ENCODE data around the gene FNDC10.
A peak's percentile ranks its signal among the peaks of the same experiment; 100 is the strongest.
"Not testable (repeated sequence)": the region's sequence is repeated elsewhere in the genome, so short reads cannot be mapped to it uniquely, and the experiment has no call there.

The FNDC10 gene

DNA sequence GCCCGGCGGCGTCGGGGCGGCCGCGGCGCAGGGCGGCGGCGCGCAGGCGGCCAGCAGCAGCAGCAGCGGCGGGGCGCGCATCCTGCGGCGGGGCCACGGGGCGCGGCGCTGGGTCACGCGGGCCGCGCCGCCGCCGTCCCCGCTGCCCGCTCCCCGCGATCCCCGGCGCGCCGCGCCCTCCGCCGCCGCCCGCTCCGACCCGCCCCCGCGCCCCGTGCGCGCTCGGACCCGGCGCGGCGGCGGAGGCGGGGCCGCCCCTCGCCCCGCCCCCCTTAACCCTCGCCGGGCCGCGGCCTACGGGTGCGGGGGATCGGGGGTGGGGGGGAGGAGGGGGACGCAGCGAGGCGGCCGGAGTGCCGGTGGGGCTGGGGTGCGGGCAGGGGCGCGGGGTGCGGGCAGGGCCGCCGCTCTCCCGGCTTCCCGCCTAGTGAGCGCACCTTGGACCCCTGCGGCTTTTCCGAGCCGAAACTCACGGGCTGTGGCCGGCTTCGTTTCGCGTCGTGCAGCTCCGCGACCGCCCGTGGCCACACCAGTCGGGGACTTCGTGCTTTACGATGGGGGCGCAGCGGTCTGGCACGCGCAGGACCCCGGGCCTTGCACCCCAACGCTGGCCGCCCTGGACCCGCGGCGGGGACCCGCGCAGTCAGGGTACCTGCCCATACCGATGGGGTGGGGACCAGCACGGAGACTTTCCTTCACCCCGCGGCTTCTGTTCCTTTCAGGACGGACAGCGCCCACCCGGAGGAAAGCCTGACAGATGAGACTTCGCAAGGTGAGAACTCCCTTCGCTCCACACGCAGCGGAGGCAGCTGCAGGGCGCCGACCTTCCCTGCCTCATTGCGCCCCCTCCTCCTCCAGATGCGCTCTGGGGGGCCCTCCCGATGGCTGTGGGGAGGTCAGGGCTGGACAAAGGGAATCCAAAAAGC is at the start of gene FNDC10:
TSS of gene FNDC10 (minus strand) at position 201 of the 926 bp plus-strand sequence. CDS start at position 81, 120 bp downstream.
- no peak for DNase-seq (ENCODE audit: low spot score)

DNA sequence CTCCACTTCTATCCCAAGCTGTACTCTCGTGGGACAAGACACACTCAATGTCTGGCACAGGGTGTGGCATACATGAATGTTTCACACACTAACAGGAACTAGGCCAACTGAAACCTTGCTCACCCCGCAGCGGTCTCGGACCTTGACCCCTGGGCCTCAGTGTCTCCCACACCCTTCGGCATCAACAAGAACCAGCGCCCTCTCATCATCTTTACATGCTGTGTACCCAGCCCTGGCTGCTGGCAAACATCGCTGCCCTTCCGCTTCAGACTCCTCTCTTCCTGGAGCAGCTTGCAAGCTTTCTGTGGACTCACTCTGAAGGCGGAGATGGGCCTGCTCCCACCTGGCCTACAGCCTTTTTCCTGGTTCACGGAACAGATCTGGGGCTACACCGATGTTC is 48.3 kb upstream of the FNDC10 start:
- DNase-seq (ENCODE audit: low spot score) = not testable (repeated sequence)

DNA sequence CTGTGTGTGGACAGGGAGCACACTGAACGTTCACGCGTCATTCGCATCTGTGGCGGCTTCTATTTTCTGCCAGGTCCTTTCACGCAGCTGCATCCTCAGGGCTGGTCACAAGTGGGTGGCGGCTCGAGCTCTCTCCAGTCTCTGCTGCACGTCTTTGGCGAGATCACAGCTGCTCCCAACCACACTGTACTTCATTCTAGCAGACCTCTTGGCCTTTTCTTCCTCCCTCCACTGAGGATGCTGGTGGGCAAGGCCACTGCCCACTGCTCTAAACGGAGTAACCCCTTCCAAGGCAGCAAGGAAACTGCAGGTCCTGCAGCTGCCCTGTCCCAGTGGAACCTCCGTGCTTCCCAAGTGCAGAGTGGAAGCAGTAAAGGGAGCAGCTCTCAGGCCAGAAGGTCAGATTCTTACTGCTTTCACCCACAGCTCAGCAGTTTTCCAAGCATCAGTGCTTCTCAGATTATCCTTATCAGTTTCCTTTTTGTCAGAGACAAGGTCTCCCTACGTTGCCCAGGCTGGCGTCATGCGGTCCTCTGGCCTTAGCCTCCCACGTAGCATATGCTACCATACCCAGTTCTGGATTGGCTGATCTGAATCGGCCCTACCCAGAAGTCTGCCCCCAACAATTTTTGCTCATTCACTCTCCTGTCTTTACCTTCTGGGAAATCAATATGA is 47.8 kb upstream of the FNDC10 start:
- not testable (repeated sequence) for DNase-seq (ENCODE audit: low spot score)

DNA sequence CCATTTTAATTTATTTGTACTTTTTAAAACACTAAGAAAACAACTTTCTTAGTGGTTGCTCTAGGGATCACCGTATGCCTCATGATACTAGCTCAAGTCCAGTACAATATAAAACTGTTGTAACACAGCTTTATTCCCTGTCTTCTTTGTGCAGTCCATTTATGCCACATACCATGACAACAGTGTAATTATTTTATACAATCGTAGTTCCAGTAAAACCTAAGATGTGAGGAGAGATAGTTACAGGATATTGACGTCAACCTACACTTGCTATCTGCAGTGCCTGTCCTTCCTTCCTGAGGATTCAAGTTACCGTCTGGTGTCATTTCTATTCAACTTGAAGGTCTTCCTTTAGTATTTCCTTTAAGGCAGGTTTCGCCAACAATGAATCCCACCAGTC is 46.4 kb upstream of the FNDC10 start:
- not testable (repeated sequence) for DNase-seq (ENCODE audit: low spot score)

- DNase-seq (ENCODE audit: low spot score) = not testable (repeated sequence)
Observed at GRCh38 chr1:1640711-1641461, 41.0 kb upstream of the FNDC10 start.

- DNase-seq (ENCODE audit: low spot score) = not testable (repeated sequence)
Observed at GRCh38 chr1:1640081-1640480, 40.1 kb upstream of the FNDC10 start.

DNA sequence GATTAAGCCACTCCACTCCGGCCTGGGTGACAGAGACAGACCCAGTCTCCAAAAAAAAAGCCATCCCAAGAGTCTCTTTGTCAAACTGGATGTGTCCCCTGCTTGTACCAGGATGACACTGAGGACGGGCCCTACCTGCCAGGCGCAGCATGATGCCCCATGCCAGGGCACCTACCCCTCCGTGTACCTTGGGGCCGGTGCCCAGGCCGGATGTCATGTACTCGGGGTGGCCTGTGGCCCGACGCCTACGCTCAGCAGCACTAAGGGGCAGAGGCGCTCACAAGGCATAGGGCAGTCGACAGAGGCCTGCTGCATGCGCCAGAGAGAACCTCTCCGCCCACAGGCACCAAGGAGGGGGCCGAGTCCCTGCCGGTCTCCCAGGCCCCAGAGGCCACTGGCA is 39.4 kb upstream of the FNDC10 start:
- DNase-seq (ENCODE audit: low spot score) = not testable (repeated sequence)

DNA sequence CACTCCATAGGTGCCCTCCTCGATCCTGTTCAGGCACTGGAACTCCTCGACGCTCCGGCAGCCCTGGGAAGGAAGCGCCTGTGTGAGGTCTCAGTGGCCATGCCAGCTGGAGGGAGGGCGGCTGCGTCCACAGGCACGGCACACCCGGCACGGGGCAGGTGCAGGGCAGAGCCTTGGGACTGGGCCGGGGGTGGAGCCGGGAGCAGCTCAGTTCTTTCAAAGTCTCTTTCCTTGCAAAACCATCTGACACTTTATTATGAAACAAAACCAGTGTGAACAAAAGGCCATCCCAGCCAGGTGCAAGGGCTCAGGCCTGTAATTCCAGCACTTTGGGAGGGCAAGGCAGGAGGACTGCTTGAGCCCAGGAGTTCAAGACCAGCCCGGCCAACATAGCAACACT is 38.6 kb upstream of the FNDC10 start:
- DNase-seq (ENCODE audit: low spot score) = not testable (repeated sequence)

- DNase-seq (ENCODE audit: low spot score) = not testable (repeated sequence)
Observed at GRCh38 chr1:1637479-1637875, 37.5 kb upstream of the FNDC10 start.

GRCh38 chr1:1636621-1637478 is 36.9 kb upstream of the FNDC10 start:
- DNase-seq (ENCODE audit: low spot score) = peak; percentile 4

DNA sequence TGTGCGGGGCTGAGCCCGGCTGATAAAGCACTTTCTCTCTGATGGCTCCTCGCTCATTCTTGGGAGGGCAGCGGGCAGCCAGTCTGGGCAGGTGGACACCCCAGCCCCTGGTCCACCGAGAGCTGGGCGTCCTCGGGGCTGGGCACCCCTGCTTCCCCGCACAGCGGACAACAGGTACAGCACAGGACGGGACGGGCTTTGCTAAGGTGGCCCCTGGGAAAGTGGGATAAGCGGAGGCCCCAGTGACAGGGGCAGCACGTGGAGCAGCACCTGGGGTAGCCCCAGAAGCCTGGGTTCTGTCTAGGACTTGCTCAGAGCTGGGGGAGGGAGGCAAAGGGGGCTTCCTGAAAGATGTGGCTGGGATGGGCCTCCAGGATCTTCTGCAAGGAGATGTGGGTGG is 34.7 kb upstream of the FNDC10 start:
- DNase-seq (ENCODE audit: low spot score) = not testable (repeated sequence)

GRCh38 chr1:1633409-1633808 is 33.5 kb upstream of the FNDC10 start:
- not testable (repeated sequence) for DNase-seq (ENCODE audit: low spot score)

DNA sequence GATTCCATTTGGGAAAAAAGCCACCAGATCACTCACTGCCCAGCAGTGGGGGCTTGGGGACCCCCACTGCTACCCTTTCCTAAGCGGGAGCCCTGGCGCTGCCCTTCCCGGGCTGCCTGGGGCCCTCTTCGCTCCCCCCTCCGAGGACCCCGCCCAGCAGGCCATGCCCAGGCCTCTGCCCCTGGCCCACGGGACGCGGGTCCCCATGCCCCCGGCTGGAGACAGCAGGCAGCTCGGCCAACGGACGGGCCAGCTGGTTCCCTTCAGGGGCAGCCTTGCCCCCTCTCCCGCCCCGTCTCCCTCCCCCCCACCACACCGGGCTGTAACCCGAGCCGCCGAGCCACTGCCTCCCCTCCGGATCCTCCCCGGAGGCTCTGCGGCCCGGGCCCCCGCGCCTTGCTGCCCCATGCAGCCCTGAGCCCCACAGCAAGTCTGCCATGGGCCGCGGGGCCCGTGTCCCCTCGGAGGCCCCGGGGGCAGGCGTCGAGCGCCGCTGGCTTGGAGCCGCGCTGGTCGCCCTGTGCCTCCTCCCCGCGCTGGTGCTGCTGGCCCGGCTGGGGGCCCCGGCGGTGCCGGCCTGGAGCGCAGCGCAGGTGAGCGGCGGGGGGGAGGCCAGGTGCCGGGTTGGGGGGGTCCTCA is 32.0 kb upstream of the FNDC10 start, which contains the start of gene MMP23B:
TSS of gene MMP23B (plus strand) at position 392 of the 639 bp plus-strand sequence. CDS start at position 438, 46 bp downstream.
- DNase-seq (ENCODE audit: low spot score) = peak; percentile 80

GRCh38 chr1:1630965-1631781 is 31.2 kb upstream of the FNDC10 start:
- peak; percentile 46 for DNase-seq (ENCODE audit: low spot score)

GRCh38 chr1:1630191-1630964 is 30.4 kb upstream of the FNDC10 start:
- no peak for DNase-seq (ENCODE audit: low spot score)

DNA sequence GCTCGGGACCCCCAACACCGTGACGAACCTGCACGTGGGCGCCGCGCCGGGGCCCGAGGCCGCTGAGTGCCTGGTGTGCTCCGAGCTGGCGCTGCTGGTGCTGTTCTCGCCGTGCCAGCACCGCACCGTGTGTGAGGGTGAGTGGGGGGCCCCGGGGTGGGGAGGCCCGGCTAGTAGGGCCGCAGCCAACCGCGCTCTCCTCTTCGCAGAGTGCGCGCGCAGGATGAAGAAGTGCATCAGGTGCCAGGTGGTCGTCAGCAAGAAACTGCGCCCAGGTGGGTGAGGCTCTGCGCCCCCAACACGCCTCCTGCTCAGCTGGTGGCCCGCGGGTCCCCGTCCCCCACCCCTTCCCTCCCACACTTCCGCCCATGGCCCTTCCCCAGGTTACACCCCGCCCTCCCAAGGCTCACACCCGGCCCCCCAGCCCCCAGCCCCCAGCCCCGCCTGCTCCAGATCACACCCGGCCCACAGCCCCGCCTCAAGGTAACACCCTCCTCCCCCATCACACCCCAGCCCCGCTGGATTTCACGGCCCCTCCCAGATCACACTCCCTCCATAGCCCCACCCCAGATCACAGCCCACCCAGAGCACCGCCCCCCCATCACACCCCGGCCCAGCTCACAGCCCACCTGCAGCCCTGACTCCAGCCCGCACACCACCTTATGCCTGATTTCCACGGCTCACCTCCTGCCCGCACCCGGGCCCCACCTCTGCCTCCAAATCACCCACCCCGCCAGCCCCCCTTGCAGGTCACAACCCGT is 29.7 kb upstream of the FNDC10 start:
- DNase-seq (ENCODE audit: low spot score) = no peak

DNA sequence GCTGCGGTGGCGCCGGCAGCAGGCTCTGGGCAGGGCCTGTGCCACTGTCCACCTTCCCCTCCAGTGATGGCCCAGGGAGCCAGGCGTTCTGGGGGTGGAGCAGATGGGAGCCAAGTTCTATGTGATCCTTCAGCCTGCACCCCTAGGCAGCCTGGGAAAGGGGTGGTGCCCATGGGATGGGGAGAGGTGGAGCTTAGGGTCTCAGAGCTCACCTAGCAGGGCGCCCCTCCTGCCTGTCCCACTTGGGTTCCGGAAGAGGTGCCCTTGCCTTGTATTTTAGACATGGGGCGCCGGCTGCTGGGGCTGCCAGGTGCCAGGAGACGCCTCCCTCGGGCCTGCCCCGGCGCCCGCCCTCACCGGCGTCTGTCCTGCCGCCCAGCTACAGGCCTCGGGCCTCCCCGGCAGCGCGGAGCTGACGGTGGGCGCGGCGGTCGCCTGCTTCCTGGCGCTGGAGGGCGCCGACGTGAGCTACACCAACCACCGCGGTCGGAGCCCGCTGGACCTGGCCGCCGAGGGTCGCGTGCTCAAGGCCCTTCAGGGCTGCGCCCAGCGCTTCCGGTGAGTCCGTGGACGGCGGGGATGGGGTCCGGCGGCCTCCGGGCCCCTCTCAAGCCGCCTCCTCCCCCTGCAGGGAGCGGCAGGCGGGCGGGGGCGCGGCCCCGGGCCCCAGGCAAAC is 29.0 kb upstream of the FNDC10 start:
- DNase-seq (ENCODE audit: low spot score) = no peak

All from HuH-7.5 (cell line).